Right cardiac atrium (tissue), 5 donors: ENCODE results near the gene RNF20. TPM values are rescaled to one million over a fixed set of nuclear protein-coding genes. Genes with fewer than 3 reads are reported as not detected.

ENCODE experiments used
- polyA plus RNA-seq: library from polyadenylated mRNA; stranded (reverse); fragments of 200-250 nt; gene quantifications from one replicate; pipeline ENCODE4 v1.2.3, GENCODE V29; 2013
- total RNA-seq, 4 donors: library from RNA; stranded (reverse); fragmentation: NEBNext Ultra II Directional; extraction: Animal tissue kit (Norgen Biotek cat#: 25700); gene quantifications; one replicate each; pipeline ENCODE4 v1.2.1, GENCODE V29; 2021
- donor health status: healthy with polysubstance abuse.
- donor health status: DM: no; HTN: yes; CAD: no.
- donor health status: DM: no; HTN: no; CAD: no.
- donor health status: DM: no; HTN: yes; CAD: no; lungs with severe emphysema.
- donor health status: DM: yes; HTN: yes; CAD: no.

Gene RNF20
- total and polyA plus RNA-seq, 5 donors: 17.9 to 59.5 (median 50.1) TPM

Other genes starting within 250 kb of the RNF20 start
- under 1 TPM in 3 of 4 donors, not detected in 1; 0.08 to 0.24 (median 0.14) TPM for gene BAAT, start 148.8 kb upstream of the RNF20 start, total RNA-seq
- gene BAAT, start 148.8 kb upstream of the RNF20 start, polyA plus RNA-seq: 0.11 TPM
- 10 to 100 TPM; 16.0 to 19.2 (median 18.2) TPM for gene MRPL50, start 135.2 kb upstream of the RNF20 start, total RNA-seq
- 20.7 TPM for gene MRPL50, start 135.2 kb upstream of the RNF20 start, polyA plus RNA-seq
- 10 to 100 TPM; 25.5 to 38.3 (median 32.3) TPM for gene ZNF189, start 135.0 kb upstream of the RNF20 start, total RNA-seq
- 17.9 TPM for gene ZNF189, start 135.0 kb upstream of the RNF20 start, polyA plus RNA-seq
- gene ALDOB, start 98.1 kb upstream of the RNF20 start, total RNA-seq: 1 to 10 TPM in 1 of 4 donors, under 1 TPM in 3; 0.40 to 1.8 (median 0.55) TPM
- gene ALDOB, start 98.1 kb upstream of the RNF20 start, polyA plus RNA-seq: 0.91 TPM
- gene PPP3R2, start 61.1 kb downstream of the RNF20 start, total RNA-seq: not detected
- gene PPP3R2, start 61.1 kb downstream of the RNF20 start, polyA plus RNA-seq: not detected
- under 1 TPM in 3 of 4 donors, not detected in 1; 0.18 to 0.31 (median 0.20) TPM for gene GRIN3A, start 204.8 kb downstream of the RNF20 start, total RNA-seq
- gene GRIN3A, start 204.8 kb downstream of the RNF20 start, polyA plus RNA-seq: 0.09 TPM